B cell (primary cell): Measurements from ENCODE around the gene TKTL1. TPM values are rescaled to one million over a fixed set of nuclear protein-coding genes. Genes with fewer than 3 reads are reported as not detected.

ENCODE experiments used
- ATAC-seq: fragments of 200-7000 bp; cut with Tn5 transposase; one replicate; pipeline ENCODE4 v1.10.0; 2021; ENCODE audit warnings: low read depth, mild to moderate bottlenecking, moderate number of reproducible peaks, moderate library complexity
- CTCF ChIA-PET: fragments of 350-600 bp; sonication (Branson Sonifier 250); formaldehyde crosslinking; loops from one replicate; lab custom pipeline; 2021; ENCODE audit warnings: antibody characterized with exemption, inconsistent platforms; lab: Charles Lee
- POLR2A ChIA-PET: fragments of 350-600 bp; sonication (Branson Sonifier 250); formaldehyde crosslinking; loops from one replicate; lab custom pipeline; 2021; ENCODE audit warnings: antibody characterized with exemption; lab: Charles Lee
- DNase-seq: peaks from one replicate; pipeline ENCODE4 v3.0.0; 2013
- H2AFZ ChIP-seq: 2 replicates; pipeline ENCODE4 v1.6.1; 2012; ENCODE audit warnings: mild to moderate bottlenecking, low read depth, low read length; ENCODE audit not compliant: insufficient read depth, poor library complexity, severe bottlenecking
- H3K27ac ChIP-seq, 2 donors: 1 replicate in 1 of 2; 2 replicates in 1 of 2; pipeline ENCODE4 v1.5.1; 2012 to 2013; ENCODE audit warnings: low read length in 2 of 2, mild to moderate bottlenecking in 2 of 2, moderate library complexity in 1 of 2
- H3K27me3 ChIP-seq, 4 experiments: fragments of 200-600 bp in 1 of 4; sonication (generic) in 1 of 4; replicated peaks in 1 of 4; 1 replicate in 2 of 4; 2 replicates in 2 of 4; pipeline versions ENCODE4 v1.6.1 to v1.7.0; 2013 to 2016; ENCODE audit warnings: low read length in 3 of 4, mild to moderate bottlenecking in 2 of 4, mixed read lengths in 1 of 4, moderate library complexity in 1 of 4; ENCODE audit not compliant: insufficient read depth in 4 of 4, control insufficient read depth in 3 of 4; ENCODE audit errors: control extremely low read depth in 1 of 4
- H3K36me3 ChIP-seq, 2 experiments: replicated peaks in 1 of 2; 1 replicate in 1 of 2; 2 replicates in 1 of 2; pipeline versions ENCODE4 v1.6.1 to v1.7.1; 2013; ENCODE audit warnings: low read length in 1 of 2; ENCODE audit not compliant: insufficient read depth in 2 of 2, control insufficient read depth in 1 of 2; ENCODE audit errors: control extremely low read depth in 1 of 2, extremely low read depth in 1 of 2
- H3K4me1 ChIP-seq, 2 donors: fragments of 200-600 bp in 1 of 2; sonication (generic) in 1 of 2; 1 replicate in 1 of 2; 2 replicates in 1 of 2; pipeline versions ENCODE4 v1.5.1 to v1.6.1; 2013 to 2017; ENCODE audit warnings: low read length in 2 of 2; ENCODE audit not compliant: control insufficient read depth in 2 of 2, insufficient read depth in 2 of 2
- H3K4me2 ChIP-seq: replicated peaks from 2 replicates; pipeline ENCODE3; 2012; ENCODE audit warnings: mild to moderate bottlenecking, low read depth, low read length; ENCODE audit not compliant: poor library complexity, severe bottlenecking
- H3K4me3 ChIP-seq, 5 experiments: fragments of 200-600 bp in 1 of 5; sonication (generic) in 1 of 5; 1 replicate in 3 of 5; 2 replicates in 2 of 5; pipeline versions ENCODE4 v1.5.1 to v1.7.0; 2011 to 2016; ENCODE audit warnings: low read length in 4 of 5, mild to moderate bottlenecking in 4 of 5, low read depth in 2 of 5, control low read depth in 1 of 5, moderate library complexity in 1 of 5; ENCODE audit not compliant: insufficient read depth in 1 of 5; ENCODE audit errors: control extremely low read depth in 1 of 5, extremely low read depth in 1 of 5
- H3K79me2 ChIP-seq: fragments of 200-600 bp; sonication (generic); one replicate; pipeline ENCODE4 v1.6.0; 2016; ENCODE audit warnings: low read length; ENCODE audit not compliant: control insufficient read depth, insufficient read depth
- H3K9ac ChIP-seq: fragments of 200-600 bp; sonication (generic); 2 replicates; pipeline ENCODE4 v1.6.1; 2017; ENCODE audit warnings: mild to moderate bottlenecking, low read length, moderate library complexity
- H3K9me3 ChIP-seq, 3 donors: one replicate each; pipeline versions ENCODE4 v1.6.1 to v1.7.1; 2013; ENCODE audit warnings: low read length in 2 of 3; ENCODE audit not compliant: control insufficient read depth in 2 of 3, insufficient read depth in 1 of 3; ENCODE audit errors: control extremely low read depth in 1 of 3
- H4K20me1 ChIP-seq: 2 replicates; pipeline ENCODE4 v1.6.0; 2012; ENCODE audit warnings: mild to moderate bottlenecking, low read length; ENCODE audit not compliant: insufficient read depth, control insufficient read depth, poor library complexity, severe bottlenecking
- H3K27ac Mint-ChIP-seq: one replicate; pipeline ENCODE4 v1.8.0; 2021; ENCODE audit warnings: mixed read lengths
- H3K27me3 Mint-ChIP-seq: one replicate; pipeline ENCODE4 v1.8.0; 2021; ENCODE audit warnings: mixed read lengths
- H3K4me1 Mint-ChIP-seq: one replicate; pipeline ENCODE4 v1.8.0; 2021; ENCODE audit warnings: mixed read lengths
- H3K4me3 Mint-ChIP-seq: one replicate; pipeline ENCODE4 v1.8.0; 2021; ENCODE audit warnings: mixed read lengths
- H3K9me3 Mint-ChIP-seq: one replicate; pipeline ENCODE4 v1.8.0; 2022; ENCODE audit warnings: mixed read lengths; ENCODE audit not compliant: insufficient read depth
- EZH2 ChIP-seq: IDR thresholded peaks from 2 replicates; pipeline ENCODE4 v1.6.1; 2012; ENCODE audit warnings: borderline replicate concordance, low read depth, mild to moderate bottlenecking, moderate library complexity, low read length; ENCODE audit not compliant: insufficient read depth, poor library complexity, severe bottlenecking
- WGBS: methylation state at CpG from one replicate; pipeline ENCODE4 v1.1.5; 2013; ENCODE audit warnings: missing lambda C conversion rate; ENCODE audit not compliant: insufficient coverage; 5-methylcytosine and 5-hydroxymethylcytosine counted together
- intact Hi-C: fragments of 100-400 bp; cut with micrococcal nuclease; formaldehyde crosslinking; loops from one replicate; pipeline ENCODE4 v1.10.0; 2022
- polyA plus RNA-seq: library from polyadenylated mRNA; depleted of rRNA; stranded (reverse); fragments of >200 nt; gene quantifications from 2 replicates; pipeline ENCODE4 v1.2.3, GENCODE V29; 2012
- total RNA-seq, 2 donors: library from RNA; stranded (reverse); fragments of 120-200 nt in 1 of 2; gene quantifications; 1 replicate in 1 of 2; 2 replicates in 1 of 2; pipeline versions ENCODE4 v1.2.3 to v1.2.4, GENCODE V29; 2013 to 2022
- TF ChIP-seq, protein P1 (sequence below): fragments of 200-600 bp; IDR thresholded peaks from one replicate; pipeline ENCODE4 v1.8.0; 2022; ENCODE audit warnings: antibody characterized with exemption, mild to moderate bottlenecking

The TKTL1 gene
- total and polyA plus RNA-seq, 2 donors (not counting 1 experiment from before 2014, with no cell fraction given), result 0.18 to 0.96 TPM

DNA sequence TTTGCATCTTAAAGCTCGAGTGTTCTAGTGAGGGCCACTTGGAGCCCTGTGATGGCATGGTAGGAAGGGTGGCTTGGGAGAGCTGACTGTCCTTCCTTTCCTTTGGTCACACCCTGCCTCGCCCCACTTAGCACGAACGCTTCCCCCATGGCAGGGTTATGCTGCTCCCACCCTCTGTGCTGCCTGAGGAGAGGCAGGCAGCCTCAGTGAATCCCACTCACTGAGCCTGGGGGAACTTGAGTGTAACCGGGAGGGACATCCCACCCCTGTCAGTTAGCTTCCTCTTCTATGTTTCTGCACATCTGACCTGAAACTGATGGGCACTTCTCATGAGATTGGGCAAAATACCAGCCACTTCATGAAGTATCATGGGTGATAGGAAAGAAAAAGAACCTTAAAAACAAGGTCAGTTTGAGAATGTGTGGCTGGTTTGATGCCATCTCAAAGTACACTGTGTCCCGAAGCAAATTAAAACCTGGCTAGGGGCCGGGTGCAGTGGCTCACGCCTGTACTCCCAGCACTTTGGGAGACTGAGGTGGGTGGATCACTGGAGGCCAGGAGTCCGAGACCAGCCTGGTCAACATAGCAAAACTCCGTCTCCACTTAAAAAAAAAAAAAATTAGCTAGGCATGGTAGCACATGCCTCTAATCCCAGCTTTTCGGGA, 10.1 kb downstream of the TKTL1 start:
- TF ChIP-seq, protein P1, sequence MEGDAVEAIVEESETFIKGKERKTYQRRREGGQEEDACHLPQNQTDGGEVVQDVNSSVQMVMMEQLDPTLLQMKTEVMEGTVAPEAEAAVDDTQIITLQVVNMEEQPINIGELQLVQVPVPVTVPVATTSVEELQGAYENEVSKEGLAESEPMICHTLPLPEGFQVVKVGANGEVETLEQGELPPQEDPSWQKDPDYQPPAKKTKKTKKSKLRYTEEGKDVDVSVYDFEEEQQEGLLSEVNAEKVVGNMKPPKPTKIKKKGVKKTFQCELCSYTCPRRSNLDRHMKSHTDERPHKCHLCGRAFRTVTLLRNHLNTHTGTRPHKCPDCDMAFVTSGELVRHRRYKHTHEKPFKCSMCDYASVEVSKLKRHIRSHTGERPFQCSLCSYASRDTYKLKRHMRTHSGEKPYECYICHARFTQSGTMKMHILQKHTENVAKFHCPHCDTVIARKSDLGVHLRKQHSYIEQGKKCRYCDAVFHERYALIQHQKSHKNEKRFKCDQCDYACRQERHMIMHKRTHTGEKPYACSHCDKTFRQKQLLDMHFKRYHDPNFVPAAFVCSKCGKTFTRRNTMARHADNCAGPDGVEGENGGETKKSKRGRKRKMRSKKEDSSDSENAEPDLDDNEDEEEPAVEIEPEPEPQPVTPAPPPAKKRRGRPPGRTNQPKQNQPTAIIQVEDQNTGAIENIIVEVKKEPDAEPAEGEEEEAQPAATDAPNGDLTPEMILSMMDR, result no peak
- no peak for TF ChIP-seq EZH2

DNA sequence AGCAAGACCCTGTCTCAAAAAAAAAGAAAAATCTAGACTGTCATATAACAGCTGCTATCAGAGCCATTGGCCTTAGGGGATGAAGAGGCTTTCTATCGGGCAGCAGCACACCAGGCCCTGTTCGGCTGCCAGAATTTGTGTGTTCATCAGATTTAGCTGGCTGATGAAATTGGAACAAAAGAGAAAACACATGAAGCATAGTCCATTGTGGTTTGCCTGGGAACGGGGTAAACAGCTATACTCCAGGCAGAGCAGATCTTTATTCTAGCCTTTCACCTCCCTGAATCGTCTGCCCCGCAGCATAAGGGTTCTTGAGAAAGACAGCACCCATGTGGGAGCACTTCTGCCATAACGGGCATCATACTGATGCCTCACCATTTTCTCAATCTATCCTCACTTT, 11.6 kb downstream of the TKTL1 start:
- H2AFZ ChIP-seq, result no peak overlapping the region
- no peak overlapping the region for H3K27ac Mint-ChIP-seq
- ATAC-seq (no peak), DNase-seq (no peak)
- CTCF ChIA-PET, result interaction anchor here (1.5 to 6.1 kb wide), 3 partner anchors 8 to 171 kb away, joined by 6 to 63 read pairs (median 16); partner anchors contain the start of gene TEX28
- POLR2A ChIA-PET, result no interaction called here
- H3K4me3 ChIP-seq, result no peak overlapping the region
- TF ChIP-seq, protein P1, result no peak
- TF ChIP-seq EZH2, result no peak
- H3K9ac ChIP-seq, result no peak overlapping the region
- no peaks in the 10 kb centered on the region for H3K36me3 ChIP-seq
- peaks cover 42% of the 10 kb centered on the region for H3K4me1 Mint-ChIP-seq
- no peaks in the 10 kb centered on the region for H3K27me3 ChIP-seq
- no peaks in the 10 kb centered on the region for H3K79me2 ChIP-seq
- H3K4me1 ChIP-seq, result peaks cover 34 to 43% of the 10 kb centered on the region in 2 donors
- H3K9me3 ChIP-seq, result peaks cover 0 to 5% (median 0%) of the 10 kb centered on the region in 3 donors
- intact Hi-C loops, result no loop called here
- no peak overlapping the region for H3K4me3 Mint-ChIP-seq
- H3K27ac ChIP-seq, result no peak overlapping the region
- whole genome bisulfite sequencing, result 93% methylated on average over 2 of the region's 6 CpGs
- H3K9me3 Mint-ChIP-seq, result no peaks in the 10 kb centered on the region
- H3K4me2 ChIP-seq, result no peak overlapping the region
- H4K20me1 ChIP-seq, result no peaks in the 10 kb centered on the region
- H3K27me3 Mint-ChIP-seq, result no peaks in the 10 kb centered on the region

More for the DNA sequence above, 10.1 kb downstream of the TKTL1 start:
- Histone ChIP-seq H4K20me1 (no peaks in the 10 kb centered on the region), H3K27ac (no peak overlapping the region), H3K79me2 (no peaks in the 10 kb centered on the region), H3K4me1 (peaks cover 34 to 43% of the 10 kb centered on the region in 2 donors), H3K9me3 (peaks cover 0 to 5% (median 0%) of the 10 kb centered on the region in 3 donors), H3K4me2 (peak overlapping the region; percentile 30), H2AFZ (no peak overlapping the region), H3K9ac (no peak overlapping the region), H3K27me3 (no peaks in the 10 kb centered on the region), H3K4me3 (no peak overlapping the region), H3K36me3 (no peaks in the 10 kb centered on the region)
- Mint-ChIP-seq H3K4me1 (peaks cover 41% of the 10 kb centered on the region), H3K27me3 (no peaks in the 10 kb centered on the region), H3K4me3 (peak overlapping the region; percentile 65), H3K9me3 (no peaks in the 10 kb centered on the region), H3K27ac (peak overlapping the region; percentile 80)
- CTCF ChIA-PET, result interaction anchor here (0.8 to 6.1 kb wide), 2 partner anchors 10 to 170 kb away, joined by 3 to 63 read pairs; no protein-coding TSS in a partner anchor
- peak; percentile 50 for DNase-seq
- 100% methylated on average over 3 of the region's 11 CpGs for WGBS
- intact Hi-C loops, result no loop called here
- POLR2A ChIA-PET, result no interaction called here
- ATAC-seq, result no peak
